Transverse colon (tissue), 4 donors: ENCODE results near the gene TNRC18.

Experiments used
- CTCF ChIP-seq, 5 experiments: fragments of 200-600 bp in 3 of 5; fragments of 450-650 bp in 2 of 5; sonication (generic) in 3 of 5; IDR thresholded peaks; 1 replicate in 2 of 5; 2 replicates in 3 of 5; pipeline ENCODE4 v1.5.1; 2016 to 2017; ENCODE audit warnings: antibody characterized with exemption in 5 of 5, inconsistent platforms in 3 of 5, mild to moderate bottlenecking in 2 of 5, moderate library complexity in 1 of 5
- EP300 ChIP-seq: sonication (generic); formaldehyde crosslinking; IDR thresholded peaks from one replicate; pipeline ENCODE4 v1.6.1; 2017; ENCODE audit warnings: antibody characterized with exemption, low read depth
- POLR2A ChIP-seq: fragments of 450-650 bp; IDR thresholded peaks from one replicate; pipeline ENCODE4 v1.6.1; 2016; ENCODE audit warnings: antibody characterized with exemption, mild to moderate bottlenecking, moderate library complexity
- POLR2AphosphoS5 ChIP-seq, 3 donors: sonication (generic); formaldehyde crosslinking; IDR thresholded peaks; one replicate each; pipeline ENCODE4 v1.6.1; 2016; ENCODE audit warnings: antibody characterized with exemption in 3 of 3

GRCh38 chr7:5352440-5353010 lies 71.1 kb downstream of the TNRC18 start:
- TF ChIP-seq CTCF (IDR thresholded peaks at IDR 0.05): no peak
- no peak for TF ChIP-seq POLR2A
- no peak for TF ChIP-seq POLR2AphosphoS5 (IDR thresholded peaks at IDR 0.05)
- TF ChIP-seq EP300: no peak
